CD14-positive monocyte (primary cell): ENCODE data around the gene JARID2. TPM values are rescaled to one million over a fixed set of nuclear protein-coding genes. Genes with fewer than 3 reads are reported as not detected.

Source experiments
- DNase-seq, 3 donors: peaks; one replicate each; pipeline ENCODE4 v3.0.0-alpha.2; 2011 to 2022
- H2AFZ ChIP-seq: 2 replicates; pipeline ENCODE4 v1.6.0; 2012; ENCODE audit warnings: mild to moderate bottlenecking, low read depth, low read length, inconsistent platforms; ENCODE audit not compliant: insufficient read depth, poor library complexity, severe bottlenecking
- H3K27ac ChIP-seq, 2 donors: 1 replicate in 1 of 2; 2 replicates in 1 of 2; pipeline ENCODE4 v1.5.1; 2012 to 2013; ENCODE audit warnings: low read length in 2 of 2, control low read depth in 1 of 2, inconsistent platforms in 1 of 2, low read depth in 1 of 2, mild to moderate bottlenecking in 1 of 2
- H3K27me3 ChIP-seq, 2 donors: one replicate each; pipeline versions ENCODE4 v1.6.0 to v1.6.1; 2011 to 2013; ENCODE audit warnings: low read length in 2 of 2; ENCODE audit not compliant: control insufficient read depth in 2 of 2, insufficient read depth in 2 of 2
- H3K36me3 ChIP-seq, 2 donors: replicated peaks in 1 of 2; 1 replicate in 1 of 2; 2 replicates in 1 of 2; pipeline versions ENCODE4 v1.5.1 to v1.6.1; 2012 to 2013; ENCODE audit warnings: low read length in 2 of 2, control low read depth in 1 of 2, inconsistent platforms in 1 of 2, mild to moderate bottlenecking in 1 of 2; ENCODE audit not compliant: insufficient read depth in 2 of 2, control insufficient read depth in 1 of 2
- H3K4me1 ChIP-seq, 2 donors: 1 replicate in 1 of 2; 2 replicates in 1 of 2; pipeline versions ENCODE4 v1.5.1 to v1.6.1; 2012 to 2013; ENCODE audit warnings: low read length in 2 of 2, control low read depth in 1 of 2, inconsistent platforms in 1 of 2, mild to moderate bottlenecking in 1 of 2, moderate library complexity in 1 of 2; ENCODE audit not compliant: insufficient read depth in 2 of 2, control insufficient read depth in 1 of 2
- H3K4me2 ChIP-seq: replicated peaks from 2 replicates; pipeline ENCODE3; 2012; ENCODE audit warnings: low read length, moderate library complexity, mild to moderate bottlenecking; ENCODE audit not compliant: poor library complexity, severe bottlenecking; ENCODE audit errors: extremely low read depth
- H3K4me3 ChIP-seq, 3 experiments: fragments of 200-600 bp in 1 of 3; sonication (generic) in 1 of 3; replicated peaks in 1 of 3; 1 replicate in 2 of 3; 2 replicates in 1 of 3; pipeline ENCODE4 v1.5.1; 2011 to 2013; ENCODE audit warnings: low read length in 3 of 3, mild to moderate bottlenecking in 3 of 3, control low read depth in 2 of 3, low read depth in 2 of 3, inconsistent platforms in 1 of 3, moderate library complexity in 1 of 3
- H3K79me2 ChIP-seq: 2 replicates; pipeline ENCODE4 v1.6.0; 2012; ENCODE audit warnings: mild to moderate bottlenecking, control low read depth, inconsistent platforms, low read length, moderate library complexity; ENCODE audit not compliant: insufficient read depth
- H3K9ac ChIP-seq: 2 replicates; pipeline ENCODE4 v1.6.0; 2017; ENCODE audit warnings: low read length, mild to moderate bottlenecking; ENCODE audit not compliant: insufficient read depth, poor library complexity, severe bottlenecking
- H3K9me3 ChIP-seq, 2 donors: replicated peaks in 1 of 2; 1 replicate in 1 of 2; 2 replicates in 1 of 2; pipeline versions ENCODE4 v1.5.1 to v1.6.1; 2012 to 2013; ENCODE audit warnings: low read length in 2 of 2, control low read depth in 1 of 2; ENCODE audit not compliant: control insufficient read depth in 1 of 2, insufficient read depth in 1 of 2
- H4K20me1 ChIP-seq: 2 replicates; pipeline ENCODE4 v1.6.0; 2012; ENCODE audit warnings: mild to moderate bottlenecking, low read length, control low read depth, moderate library complexity; ENCODE audit not compliant: insufficient read depth
- H3K27ac Mint-ChIP-seq, 7 donors: one replicate each; pipeline ENCODE4 v1.8.0; 2020; ENCODE audit warnings: mild to moderate bottlenecking in 7 of 7, mixed read lengths in 7 of 7, moderate library complexity in 6 of 7, inconsistent platforms in 2 of 7
- H3K27me3 Mint-ChIP-seq, 3 donors: one replicate each; pipeline ENCODE4 v1.8.0; 2021 to 2022; ENCODE audit warnings: low read depth in 3 of 3, mild to moderate bottlenecking in 3 of 3, mixed read lengths in 3 of 3, moderate library complexity in 3 of 3, inconsistent platforms in 1 of 3
- H3K36me3 Mint-ChIP-seq, 2 donors: one replicate each; pipeline ENCODE4 v1.8.0; 2020; ENCODE audit warnings: mixed read lengths in 2 of 2, inconsistent platforms in 1 of 2, mild to moderate bottlenecking in 1 of 2
- H3K4me1 Mint-ChIP-seq: one replicate; pipeline ENCODE4 v1.8.0; 2020; ENCODE audit warnings: mild to moderate bottlenecking, mixed read lengths
- H3K4me3 Mint-ChIP-seq, 2 donors: one replicate each; pipeline ENCODE4 v1.8.0; 2020; ENCODE audit warnings: mild to moderate bottlenecking in 2 of 2, mixed read lengths in 2 of 2, moderate library complexity in 1 of 2
- H3K9me3 Mint-ChIP-seq, 7 donors: one replicate each; pipeline ENCODE4 v1.8.0; 2020 to 2022; ENCODE audit warnings: mixed read lengths in 7 of 7, mild to moderate bottlenecking in 6 of 7, moderate library complexity in 6 of 7, inconsistent platforms in 2 of 7
- CTCF ChIP-seq: fragments of 200-600 bp; IDR thresholded peaks from one replicate; pipeline ENCODE4 v1.8.0; 2022; ENCODE audit warnings: antibody characterized with exemption, mild to moderate bottlenecking
- WGBS: methylation state at CpG from one replicate; pipeline ENCODE4 v1.1.5; 2013; ENCODE audit warnings: missing lambda C conversion rate; ENCODE audit not compliant: insufficient coverage; 5-methylcytosine and 5-hydroxymethylcytosine counted together
- intact Hi-C, 2 donors: fragments of 100-400 bp; cut with micrococcal nuclease; formaldehyde crosslinking; loops; one replicate each; pipeline versions ENCODE4 v1.15.0 to v1.15.1; 2023
- polyA plus RNA-seq, 3 donors: library from polyadenylated mRNA; depleted of rRNA in 1 of 3; unstranded in 2 of 3; stranded (reverse) in 1 of 3; fragments of 300-500 nt in 2 of 3; fragments of >200 nt in 1 of 3; fragmentation: Illumina TruSeq in 2 of 3; gene quantifications; 1 replicate in 2 of 3; 2 replicates in 1 of 3; pipeline ENCODE4 v1.2.3, GENCODE V29; 2012 to 2021

The JARID2 gene
- polyA plus RNA-seq, 3 donors, result 6.8 to 17.5 (median 12.5) TPM

GRCh38 chr6:15344192-15344519 is 98.3 kb downstream of the JARID2 start:
- H3K36me3 Mint-ChIP-seq, result peaks cover 4 to 11% of the 10 kb centered on the region in 2 donors
- Histone ChIP-seq H3K79me2 (peaks cover 100% of the 10 kb centered on the region), H3K4me1 (peaks cover 52 to 62% of the 10 kb centered on the region in 2 donors), H3K9me3 (no peaks in the 10 kb centered on the region), H3K4me3 (peak overlapping the region in 1 of 3 experiments; percentile 24), H3K27ac (peak overlapping the region in 1 of 2 donors; percentile 51), H3K4me2 (peak overlapping the region; percentile 34), H3K27me3 (no peaks in the 10 kb centered on the region), H3K36me3 (no peaks in the 10 kb centered on the region), H2AFZ (no peak overlapping the region), H4K20me1 (peaks cover 100% of the 10 kb centered on the region), H3K9ac (no peak overlapping the region)
- H3K4me3 Mint-ChIP-seq, result no peak overlapping the region
- peak overlapping the region in 5 of 7 donors; percentile 6 to 86 (median 70) for H3K27ac Mint-ChIP-seq
- no peak for TF ChIP-seq CTCF
- H3K4me1 Mint-ChIP-seq, result peaks cover 82% of the 10 kb centered on the region
- intact Hi-C loops, result no loop called here
- H3K27me3 Mint-ChIP-seq, result no peaks in the 10 kb centered on the region
- no peak for DNase-seq
- H3K9me3 Mint-ChIP-seq, result no peaks in the 10 kb centered on the region
- no CpG with 5 or more reads among the region's 3 CpGs for WGBS

- Histone ChIP-seq H3K4me3 (no peak overlapping the region), H3K4me2 (no peak overlapping the region), H3K36me3 (peaks cover 0 to 3% of the 10 kb centered on the region in 2 donors), H2AFZ (no peak overlapping the region), H3K9me3 (no peaks in the 10 kb centered on the region), H3K27me3 (no peaks in the 10 kb centered on the region), H3K9ac (no peak overlapping the region), H4K20me1 (peaks cover 100% of the 10 kb centered on the region), H3K4me1 (peaks cover 48 to 56% of the 10 kb centered on the region in 2 donors), H3K27ac (no peak overlapping the region), H3K79me2 (peaks cover 100% of the 10 kb centered on the region)
- Mint-ChIP-seq H3K27me3 (no peaks in the 10 kb centered on the region), H3K9me3 (no peaks in the 10 kb centered on the region), H3K36me3 (peaks cover 6 to 17% of the 10 kb centered on the region in 2 donors), H3K27ac (peak overlapping the region in 1 of 7 donors; percentile 40), H3K4me1 (peaks cover 84% of the 10 kb centered on the region), H3K4me3 (no peak overlapping the region)
- intact Hi-C loops, result no loop called here
- peak in 1 of 3 donors; percentile 39 for DNase-seq
- no peak for TF ChIP-seq CTCF
- no CpG with 5 or more reads among the region's 2 CpGs for WGBS
Measured at GRCh38 chr6:15344831-15345230, 99.0 kb downstream of the JARID2 start.
